HEK293T (cell line): Measurements from ENCODE around the gene NDUFA13.

Experiments
- CTCF ChIA-PET: fragments of 350-600 bp; formaldehyde crosslinking; extraction: SDS; loops from one replicate; lab custom pipeline; 2021; ENCODE audit warnings: antibody characterized with exemption, inconsistent platforms; lab: Yijun Ruan, JAX
- POLR2A ChIA-PET: fragments of 350-600 bp; formaldehyde crosslinking; extraction: SDS; loops from one replicate; lab custom pipeline; 2020; ENCODE audit warnings: antibody characterized with exemption, inconsistent platforms; lab: Yijun Ruan, JAX
- DNase-seq: peaks from one replicate; pipeline ENCODE4 v3.0.0; 2012; ENCODE audit warnings: mixed read lengths; ENCODE audit errors: extremely low spot score
- ARNT ChIP-seq: fragments of 450-650 bp; IDR thresholded peaks from 2 replicates; pipeline ENCODE4 v1.6.1; 2017; ENCODE audit warnings: mild to moderate bottlenecking
- BHLHE40 ChIP-seq: fragments of 450-650 bp; IDR thresholded peaks from 2 replicates; pipeline ENCODE4 v1.6.1; 2016; ENCODE audit warnings: mild to moderate bottlenecking, moderate library complexity, borderline replicate concordance
- CTBP1 ChIP-seq: fragments of 450-650 bp; IDR thresholded peaks from 2 replicates; pipeline ENCODE4 v1.6.1; 2016; ENCODE audit warnings: borderline replicate concordance
- ELF4 ChIP-seq: fragments of 450-650 bp; IDR thresholded peaks from 2 replicates; pipeline ENCODE4 v1.6.1; 2017; ENCODE audit warnings: antibody characterized with exemption
- FOXA1 ChIP-seq: fragments of 450-650 bp; IDR thresholded peaks from 2 replicates; pipeline ENCODE4 v1.6.1; 2016; ENCODE audit warnings: mild to moderate bottlenecking
- FOXK2 ChIP-seq: fragments of 450-650 bp; IDR thresholded peaks from 2 replicates; pipeline ENCODE4 v1.6.1; 2016; ENCODE audit warnings: mild to moderate bottlenecking
- FOXM1 ChIP-seq: fragments of 450-650 bp; IDR thresholded peaks from 2 replicates; pipeline ENCODE4 v1.6.1; 2017; ENCODE audit warnings: mild to moderate bottlenecking, borderline replicate concordance
- HDGF ChIP-seq: fragments of 450-650 bp; IDR thresholded peaks from 2 replicates; pipeline ENCODE4 v1.6.1; 2017; ENCODE audit warnings: antibody characterized with exemption, borderline replicate concordance
- L3MBTL2 ChIP-seq: fragments of 450-650 bp; conservative IDR thresholded peaks from 2 replicates; pipeline ENCODE4 v1.6.1; 2016; ENCODE audit warnings: mild to moderate bottlenecking
- LEF1 ChIP-seq: fragments of 450-650 bp; IDR thresholded peaks from 2 replicates; pipeline ENCODE4 v1.6.1; 2017; ENCODE audit warnings: mild to moderate bottlenecking, borderline replicate concordance
- NFRKB ChIP-seq: fragments of 450-650 bp; IDR thresholded peaks from 2 replicates; pipeline ENCODE4 v1.6.1; 2016; ENCODE audit warnings: mild to moderate bottlenecking, moderate library complexity
- PKNOX1 ChIP-seq: fragments of 450-650 bp; IDR thresholded peaks from 2 replicates; pipeline ENCODE4 v1.6.1; 2016
- SP1 ChIP-seq: fragments of 450-650 bp; IDR thresholded peaks from 2 replicates; pipeline ENCODE4 v1.6.1; 2017
- SUZ12 ChIP-seq: fragments of 450-650 bp; IDR thresholded peaks from 2 replicates; pipeline ENCODE4 v1.6.1; 2016; ENCODE audit warnings: mild to moderate bottlenecking
- TARDBP ChIP-seq: fragments of 450-650 bp; IDR thresholded peaks from 2 replicates; pipeline ENCODE4 v1.6.1; 2016
- ZNF384 ChIP-seq: fragments of 450-650 bp; IDR thresholded peaks from 2 replicates; pipeline ENCODE4 v1.6.1; 2016

NDUFA13 gene

DNA sequence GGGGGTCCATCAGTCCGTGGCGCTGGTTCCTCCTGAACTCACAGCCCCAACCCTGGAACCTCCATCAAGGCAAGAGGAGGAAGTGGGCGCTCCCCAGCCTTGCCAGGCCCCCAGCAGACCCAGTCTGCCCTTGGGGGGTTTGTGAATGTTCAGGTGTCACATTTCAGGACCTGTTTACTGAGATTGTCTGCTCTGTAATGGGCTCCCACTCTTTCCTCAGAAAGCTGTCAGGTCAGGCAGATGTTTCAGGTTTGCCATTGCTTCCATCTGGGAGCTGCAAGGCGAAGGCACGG, 30.1 kb upstream of the NDUFA13 start:
- ChIA-PET CTCF (interaction anchor here (0.5 kb wide), 1 partner anchor 44 kb away, joined by 4 read pairs; no protein-coding TSS in a partner anchor), POLR2A (interaction anchor here (1.0 kb wide), 1 partner anchor 122 kb away, joined by 3 read pairs; no protein-coding TSS in a partner anchor)
- DNase-seq, result no peak
- TF ChIP-seq FOXM1 (no peak), ZNF384 (no peak)

- ChIA-PET CTCF (interaction anchor here (2.1 kb wide), 1 partner anchor 11 kb away, joined by 7 read pairs; no protein-coding TSS in a partner anchor), POLR2A (interaction anchor here (2.1 kb wide), 1 partner anchor 122 kb away, joined by 7 read pairs; no protein-coding TSS in a partner anchor)
- TF ChIP-seq HDGF (no peak), NFRKB (no peak), BHLHE40 (no peak), PKNOX1 (no peak), ARNT (no peak), ELF4 (no peak), CTBP1 (no peak), FOXA1 (no peak)
- DNase-seq, result no peak
Observed at GRCh38 chr19:19486343-19487076, 29.5 kb upstream of the NDUFA13 start.

GRCh38 chr19:19487077-19487949, 28.7 kb upstream of the NDUFA13 start:
- no peak for TF ChIP-seq ARNT
- TF ChIP-seq SUZ12, result no peak
- no peak for TF ChIP-seq PKNOX1
- no peak for TF ChIP-seq ZNF384
- no peak for TF ChIP-seq CTBP1
- TF ChIP-seq NFRKB, result no peak
- no peak for TF ChIP-seq BHLHE40
- no peak for TF ChIP-seq HDGF
- no peak for TF ChIP-seq FOXA1
- TF ChIP-seq SP1, result no peak
- no peak for TF ChIP-seq LEF1
- TF ChIP-seq FOXK2, result no peak
- TF ChIP-seq ELF4, result no peak
- POLR2A ChIA-PET, result interaction anchor here (0.7 to 2.1 kb wide), 3 partner anchors 26 to 123 kb away, joined by 3 to 7 read pairs (median 6); partner anchors contain the start of gene GATAD2A
- no peak for DNase-seq
- CTCF ChIA-PET, result interaction anchor here (0.6 to 4.2 kb wide), 3 partner anchors 12 to 307 kb away, joined by 3 to 19 read pairs (median 7); no protein-coding TSS in a partner anchor

- DNase-seq, result no peak
- POLR2A ChIA-PET, result interaction anchor here (0.7 to 2.1 kb wide), 5 partner anchors 27 to 124 kb away, joined by 3 to 7 read pairs (median 5); partner anchors contain the start of gene GATAD2A
- TF ChIP-seq SP1 (no peak), FOXA1 (no peak), HDGF (no peak), ELF4 (no peak), ZNF384 (no peak), CTBP1 (no peak), LEF1 (no peak), NFRKB (no peak), L3MBTL2 (no peak), PKNOX1 (no peak), SUZ12 (no peak), FOXM1 (no peak), ARNT (no peak), BHLHE40 (no peak), TARDBP (no peak), FOXK2 (no peak)
- CTCF ChIA-PET, result interaction anchor here (0.6 to 4.2 kb wide), 5 partner anchors 13 to 307 kb away, joined by 3 to 19 read pairs (median 7); no protein-coding TSS in a partner anchor
Observed at GRCh38 chr19:19487950-19488874, 27.8 kb upstream of the NDUFA13 start.
